ENCODE results near the gene RND2.
A peak's percentile ranks its signal among the peaks of the same experiment; 100 is the strongest.

RND2 gene

GRCh38 chr17:43020030-43020621 is 4.9 kb upstream of the RND2 start:
- no peaks in the 10 kb centered on the region for H3K27me3 ChIP-seq (ENCODE audit: insufficient read depth, poor library complexity, severe bottlenecking)
- peak overlapping the region; percentile 93 for H3K27ac ChIP-seq (replicated peaks)
- H3K4me3 ChIP-seq (replicated peaks; ENCODE audit: insufficient read depth, low read length) = peak overlapping the region; percentile 99
- DNase-seq (ENCODE audit: low read depth in 1 of 2, low spot score in 1 of 2) = peak in 1 of 2 experiments; percentile 81
- TF ChIP-seq GABPA (IDR thresholded peaks at IDR 0.05; ENCODE audit: low read depth) (peak; percentile 56), POLR2AphosphoS5 (IDR thresholded peaks at IDR 0.05; ENCODE audit: low read depth) (peak; percentile 70; the same call in 1 of the 2 replicates), SPI1 (IDR thresholded peaks at IDR 0.05; ENCODE audit: borderline replicate concordance, low read depth) (no peak)

GRCh38 chr17:43020789-43021740 is 4.0 kb upstream of the RND2 start:
- H3K27ac ChIP-seq (replicated peaks) = peak overlapping the region; percentile 93
- DNase-seq (ENCODE audit: low read depth in 1 of 2, low spot score in 1 of 2) = peak; percentile 75 to 82

GRCh38 chr17:43021741-43022512 is 3.1 kb upstream of the RND2 start, which contains the start of gene VAT1:
VAT1 (minus strand) TSS chr17:43022385; CDS start chr17:43022322, 63 bp downstream.
- H3K27me3 ChIP-seq (ENCODE audit: insufficient read depth, poor library complexity, severe bottlenecking) = no peaks in the 10 kb centered on the region
- DNase-seq (ENCODE audit: low read depth in 1 of 2, low spot score in 1 of 2) = peak; percentile 76 to 81
- peak within 1 kb of the TSS; percentile 93 for H3K27ac ChIP-seq (replicated peaks)
- TF ChIP-seq POLR2AphosphoS5 (IDR thresholded peaks at IDR 0.05; ENCODE audit: low read depth) = peak; percentile 49
- TF ChIP-seq GABPA (IDR thresholded peaks at IDR 0.05; ENCODE audit: low read depth) = no peak
- peak within 1 kb of the TSS; percentile 99 for H3K4me3 ChIP-seq (replicated peaks; ENCODE audit: insufficient read depth, low read length)

More at GRCh38 chr17:43020789-43021740, 4.0 kb upstream of the RND2 start:
- Histone ChIP-seq H3K4me3 (replicated peaks; ENCODE audit: insufficient read depth, low read length) (peak overlapping the region; percentile 99), H3K27me3 (ENCODE audit: insufficient read depth, poor library complexity, severe bottlenecking) (no peaks in the 10 kb centered on the region)
- TF ChIP-seq POLR2AphosphoS5 (IDR thresholded peaks at IDR 0.05; ENCODE audit: low read depth) = peak; percentile 74
- no peak for TF ChIP-seq SPI1 (IDR thresholded peaks at IDR 0.05; ENCODE audit: borderline replicate concordance, low read depth)
- TF ChIP-seq GABPA (IDR thresholded peaks at IDR 0.05; ENCODE audit: low read depth) = no peak
- TF ChIP-seq REST (IDR thresholded peaks at IDR 0.05; ENCODE audit: insufficient replicate concordance, low read depth) = no peak
- no peak for TF ChIP-seq CTCF (IDR thresholded peaks at IDR 0.05; ENCODE audit: insufficient read depth, low read length)

GRCh38 chr17:43025290-43025657 is 243 bp downstream of the RND2 start:
- H3K4me3 ChIP-seq (replicated peaks; ENCODE audit: insufficient read depth, low read length) = no peak overlapping the region
- H3K27me3 ChIP-seq (ENCODE audit: insufficient read depth, poor library complexity, severe bottlenecking) = no peaks in the 10 kb centered on the region
- TF ChIP-seq GABPA (IDR thresholded peaks at IDR 0.05; ENCODE audit: low read depth) (no peak), CTCF (IDR thresholded peaks at IDR 0.05; ENCODE audit: insufficient read depth, low read length) (no peak), POLR2AphosphoS5 (IDR thresholded peaks at IDR 0.05; ENCODE audit: low read depth) (no peak; the same call in 1 of the 2 replicates), REST (IDR thresholded peaks at IDR 0.05; ENCODE audit: insufficient replicate concordance, low read depth) (no peak), SPI1 (IDR thresholded peaks at IDR 0.05; ENCODE audit: borderline replicate concordance, low read depth) (no peak)
- H3K27ac ChIP-seq (replicated peaks) = no peak overlapping the region
- DNase-seq (ENCODE audit: low read depth in 1 of 2, low spot score in 1 of 2) = no peak
